GM12891 (cell line): ENCODE data around the gene RALGAPA1.
"Not testable (repeated sequence)": the region's sequence is repeated elsewhere in the genome, so short reads cannot be mapped to it uniquely, and the experiment has no call there.

Source experiments
- DNase-seq: peaks from one replicate; pipeline ENCODE4 v3.0.0; 2011; ENCODE audit warnings: low spot score; ENCODE audit not compliant: insufficient read length
- FAIRE-seq: peaks from 2 replicates; lab custom pipeline; 2011; peaks lifted over from hg19 to GRCh38; lab: Jason Lieb, UNC
- PAX5 ChIP-seq: IDR thresholded peaks from 2 replicates; pipeline ENCODE4 v1.6.1; 2011; ENCODE audit warnings: low read length, moderate library complexity, mild to moderate bottlenecking; ENCODE audit not compliant: insufficient read depth, severe bottlenecking
- POLR2A ChIP-seq: IDR thresholded peaks from 2 replicates; pipeline ENCODE4 v1.6.1; 2011; ENCODE audit warnings: low read depth, low read length, control low read depth
- POLR2AphosphoS5 ChIP-seq: IDR thresholded peaks from 2 replicates; pipeline ENCODE4 v1.6.1; 2011; ENCODE audit warnings: low read depth, low read length, control low read depth
- POU2F2 ChIP-seq: IDR thresholded peaks from 2 replicates; pipeline ENCODE4 v1.6.1; 2011; ENCODE audit warnings: low read depth, mild to moderate bottlenecking, control low read depth, low read length, moderate library complexity
- SPI1 ChIP-seq: IDR thresholded peaks from 2 replicates; pipeline ENCODE4 v1.6.1; 2011; ENCODE audit warnings: low read depth, low read length, control low read depth
- TAF1 ChIP-seq: IDR thresholded peaks from 2 replicates; pipeline ENCODE4 v1.6.1; 2011; ENCODE audit warnings: low read depth, low read length, control low read depth

RALGAPA1 gene

DNA sequence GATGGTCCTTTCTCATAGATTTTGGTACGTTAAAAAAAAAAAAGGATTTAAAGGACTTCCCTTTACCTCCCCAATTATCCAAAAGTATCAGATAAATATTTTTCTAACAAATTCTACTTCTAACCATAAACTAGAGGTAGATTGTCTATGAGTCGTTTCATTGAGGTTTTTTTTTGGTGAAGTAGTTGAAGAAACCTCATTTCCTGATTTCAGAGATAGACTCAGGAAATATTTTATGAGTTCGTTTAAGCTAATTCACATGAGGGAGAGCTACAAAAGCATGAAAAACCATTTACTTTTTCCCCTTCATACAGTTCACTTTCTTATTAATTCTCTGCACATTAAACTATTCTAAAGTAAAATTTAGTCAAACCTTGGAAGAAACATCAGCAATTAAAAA is 112.5 kb downstream of the RALGAPA1 start:
- TF ChIP-seq POLR2AphosphoS5 (no peak), TAF1 (no peak), PAX5 (no peak), POLR2A (no peak), SPI1 (no peak), POU2F2 (no peak)
- DNase-seq (no peak), FAIRE-seq (no peak)

DNA sequence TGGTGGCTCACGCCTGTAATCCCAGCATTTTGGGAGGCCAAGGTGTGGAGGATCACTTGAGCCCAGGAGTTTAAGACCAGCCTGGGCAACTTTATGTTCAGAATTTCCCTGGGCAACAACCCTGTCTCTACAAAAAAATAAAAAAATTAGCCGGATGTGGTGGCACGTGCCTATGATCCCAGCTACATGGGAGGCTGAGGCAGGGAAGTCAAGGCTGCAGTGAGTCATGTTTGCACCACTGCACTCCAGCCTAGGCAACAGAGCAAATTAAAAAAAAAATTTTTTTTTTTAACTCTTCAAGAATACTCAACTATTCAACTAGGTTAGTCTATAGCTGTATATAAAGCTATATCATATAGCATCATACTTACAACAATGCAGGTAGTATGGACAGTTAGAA is 113.0 kb downstream of the RALGAPA1 start:
- TF ChIP-seq SPI1 (no peak), PAX5 (no peak), POU2F2 (no peak), TAF1 (no peak), POLR2AphosphoS5 (no peak), POLR2A (no peak)
- no peak for FAIRE-seq

DNA sequence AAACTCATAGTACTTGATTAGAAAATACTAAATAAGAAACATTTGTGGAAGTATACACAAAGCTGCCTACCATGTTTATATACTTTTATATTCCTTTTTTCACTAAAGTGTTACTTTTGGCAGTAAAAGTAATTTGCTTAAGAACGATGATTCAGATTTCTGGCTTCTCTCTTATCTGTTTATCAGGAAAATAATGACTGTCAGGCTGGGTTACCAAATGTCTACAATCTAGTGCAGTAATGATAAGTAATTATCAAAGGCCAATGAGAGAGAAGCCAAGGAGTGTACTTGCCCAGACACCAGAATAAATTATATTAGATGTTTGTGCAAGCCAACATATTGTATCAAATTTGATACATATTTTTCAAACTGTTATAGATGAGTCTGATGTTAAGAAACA is 113.4 kb downstream of the RALGAPA1 start:
- TF ChIP-seq SPI1 (no peak), TAF1 (no peak), PAX5 (no peak), POU2F2 (no peak), POLR2AphosphoS5 (no peak), POLR2A (no peak)
- DNase-seq (no peak), FAIRE-seq (no peak)

More for the DNA sequence above, 113.0 kb downstream of the RALGAPA1 start:
- DNase-seq, result no peak

- DNase-seq (no peak), FAIRE-seq (no peak)
- no peak for TF ChIP-seq TAF1
- no peak for TF ChIP-seq POU2F2
- no peak for TF ChIP-seq PAX5
- TF ChIP-seq POLR2A, result no peak
Measured at GRCh38 chr14:35695072-35695471, 114.0 kb downstream of the RALGAPA1 start.

- DNase-seq (no peak), FAIRE-seq (no peak)
- TF ChIP-seq SPI1, result no peak
Measured at GRCh38 chr14:35689000-35689460, 120.1 kb downstream of the RALGAPA1 start.

GRCh38 chr14:35688126-35688826 is 120.8 kb downstream of the RALGAPA1 start:
- DNase-seq (no peak), FAIRE-seq (no peak)
- TF ChIP-seq SPI1, result no peak
- TF ChIP-seq PAX5, result no peak
- TF ChIP-seq POLR2AphosphoS5, result no peak
- no peak for TF ChIP-seq POLR2A
- TF ChIP-seq POU2F2, result no peak
- TF ChIP-seq TAF1, result no peak

GRCh38 chr14:35687335-35687939 is 121.7 kb downstream of the RALGAPA1 start:
- TF ChIP-seq TAF1 (no peak), PAX5 (no peak), POLR2A (no peak), POLR2AphosphoS5 (no peak), SPI1 (no peak), POU2F2 (no peak)
- FAIRE-seq, result peak; percentile 89
- DNase-seq, result no peak

GRCh38 chr14:35683688-35684087 is 125.4 kb downstream of the RALGAPA1 start:
- FAIRE-seq, result peak; percentile 81
- not testable (repeated sequence) for DNase-seq

- peak; percentile 5 for FAIRE-seq
Measured at GRCh38 chr14:35682802-35683201, 126.3 kb downstream of the RALGAPA1 start.

DNA sequence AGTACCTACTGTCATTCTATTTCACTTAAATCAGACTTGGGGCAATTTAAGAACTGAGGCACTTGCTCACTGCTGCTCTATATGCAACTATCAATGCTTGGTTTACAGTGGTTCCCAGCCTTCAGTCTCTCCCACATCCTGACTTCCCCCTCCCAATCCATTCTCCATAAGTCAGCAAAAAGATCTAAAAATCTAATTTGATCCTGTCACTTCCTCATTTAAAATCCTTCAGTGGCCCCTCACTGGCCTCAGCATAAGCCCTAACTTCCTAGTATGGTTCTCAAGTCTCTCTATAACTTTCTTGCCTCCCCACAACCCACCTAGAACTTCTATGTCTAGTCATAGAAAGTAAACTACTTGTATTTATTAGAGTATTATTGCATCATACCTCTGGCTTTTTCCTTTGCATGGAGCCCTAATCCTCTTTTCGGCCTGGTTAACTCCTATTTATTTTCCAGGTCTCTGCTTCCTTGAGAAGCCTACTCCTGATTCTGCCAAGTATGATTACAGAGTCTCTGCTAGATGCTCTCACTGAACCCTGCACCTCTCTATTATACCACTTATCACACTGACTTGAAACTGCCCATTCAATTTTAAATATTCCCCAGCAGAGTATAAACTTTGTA is 130.6 kb downstream of the RALGAPA1 start:
- no peak for DNase-seq
- FAIRE-seq, result no peak

More at GRCh38 chr14:35682802-35683201, 126.3 kb downstream of the RALGAPA1 start:
- TF ChIP-seq PAX5 (no peak), POLR2AphosphoS5 (no peak), POU2F2 (no peak)
- DNase-seq, result no peak

More for the DNA sequence above, 130.6 kb downstream of the RALGAPA1 start:
- TF ChIP-seq TAF1, result no peak
- TF ChIP-seq PAX5, result no peak
- TF ChIP-seq POLR2A, result no peak
- peak; percentile 55 for TF ChIP-seq SPI1
